ENCODE data around the gene BFSP1. TPM values are rescaled to one million over a fixed set of nuclear protein-coding genes. Genes with fewer than 3 reads are reported as not detected.

Gene BFSP1
- total and polyA plus RNA-seq, 2 donors (not counting 3 experiments of a cell fraction or from before 2014, with no cell fraction given) = 3.1 to 5.2 TPM

DNA sequence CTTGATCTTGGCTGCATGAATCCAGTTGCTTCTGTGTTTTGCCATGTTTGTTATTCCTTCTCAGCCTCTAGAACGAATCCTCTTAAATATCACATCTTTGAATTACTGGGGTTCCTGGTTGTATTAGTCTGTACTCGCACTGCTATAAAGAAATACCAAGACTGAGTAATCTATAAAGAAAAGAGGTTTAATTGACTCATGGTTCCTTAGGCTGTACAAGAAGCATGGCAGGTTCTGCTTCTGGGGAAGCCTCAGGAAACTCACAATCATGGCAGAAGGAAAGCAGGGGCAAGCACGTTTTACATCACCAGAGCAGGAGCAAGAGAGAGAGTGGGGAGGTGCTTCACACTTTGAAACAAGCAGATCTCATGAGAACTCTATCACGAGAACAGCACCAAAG lies 18.0 kb upstream of the BFSP1 start:
- Histone ChIP-seq H3K4me1 (ENCODE audit: control insufficient read depth, extremely low read depth, insufficient read depth, low read length) (no peaks in the 10 kb centered on the region), H3K27ac (ENCODE audit: insufficient read depth, low read depth, low read length) (no peak overlapping the region), H3K4me2 (ENCODE audit: insufficient read depth, low read length) (no peak overlapping the region), H3K27me3 (ENCODE audit: control insufficient read depth in 2 of 2, insufficient read depth in 2 of 2, low read length in 2 of 2) (no peaks in the 10 kb centered on the region), H4K20me1 (replicated peaks; ENCODE audit: control insufficient read depth, extremely low read depth, insufficient read depth, low read length) (no peaks in the 10 kb centered on the region), H3K9me3 (replicated peaks; ENCODE audit: control insufficient read depth, insufficient read depth, low read length) (no peaks in the 10 kb centered on the region), H3K9ac (replicated peaks; ENCODE audit: extremely low read depth, insufficient read depth, low read length) (no peak overlapping the region), H3K79me2 (ENCODE audit: control insufficient read depth, insufficient read depth, low read length) (no peaks in the 10 kb centered on the region), H3K36me3 (ENCODE audit: control insufficient read depth in 2 of 2, extremely low read depth in 1 of 2, insufficient read depth in 2 of 2, low read length in 2 of 2) (no peaks in the 10 kb centered on the region), H3K4me3 (replicated peaks in 1 of 3; ENCODE audit: insufficient read depth in 1 of 3, low read depth in 1 of 3, low read length in 3 of 3) (no peak overlapping the region), H3K9me1 (replicated peaks; ENCODE audit: control insufficient read depth, extremely low read depth, insufficient read depth, low read length) (no peaks in the 10 kb centered on the region), H2AFZ (ENCODE audit: low read depth, low read length) (no peak overlapping the region)
- dilution Hi-C loops (cut with MboI; ENCODE audit: extremely low pct_ligation_motif_present, low sequenced_read_pairs) (no loop called here), intact Hi-C loops (cut with micrococcal nuclease) (no loop called here)
- BruUV-seq (replicated peaks) = no TSS peak
- DNase-seq (ENCODE audit: low read depth, low spot score) = no peak
- no peak for TF ChIP-seq POLR2AphosphoS5 (IDR thresholded peaks at IDR 0.05; ENCODE audit: insufficient read depth, low read depth, low read length)
- no peak for TF ChIP-seq FOS (IDR thresholded peaks at IDR 0.05; ENCODE audit: borderline replicate concordance, insufficient read depth, low read length)
- TF ChIP-seq GATA2 (IDR thresholded peaks at IDR 0.05; ENCODE audit: insufficient read depth, insufficient read length, low read depth, low read length) = no peak
- TF ChIP-seq JUN (IDR thresholded peaks at IDR 0.05; ENCODE audit: borderline replicate concordance, insufficient read depth, insufficient read length, low read depth) = no peak
- TF ChIP-seq MYC (IDR thresholded peaks at IDR 0.05; ENCODE audit: low read depth, low read length) = no peak
- no peak for TF ChIP-seq CTCF (IDR thresholded peaks at IDR 0.05; ENCODE audit: extremely low read depth in 1 of 2, insufficient read depth in 1 of 2, low read depth in 1 of 2, low read length in 2 of 2)
- no peak for TF ChIP-seq EZH2 (IDR thresholded peaks at IDR 0.05; ENCODE audit: borderline replicate concordance, low read depth, low read length, severe bottlenecking)
- no peak for TF ChIP-seq POLR2A (IDR thresholded peaks at IDR 0.05; ENCODE audit: low read depth, low read length)
- no peak for TF ChIP-seq MAX (IDR thresholded peaks at IDR 0.05; ENCODE audit: insufficient read depth, insufficient read length)
- no peak for FAIRE-seq
- ChIA-PET CTCF (no interaction called here), POLR2A (no interaction called here)

Measured in endothelial cell of umbilical vein (primary cell).